Globus pallidus (tissue), 1 donor: Measurements from ENCODE around the gene GLIPR2.
"Not testable (repeated sequence)": the region's sequence is repeated elsewhere in the genome, so short reads cannot be mapped to it uniquely, and the experiment has no call there.

ENCODE experiments used
- DNase-seq: peaks from one replicate; pipeline ENCODE4 v3.0.0-alpha.2; 2015; ENCODE audit warnings: low spot score

Gene GLIPR2

GRCh38 chr9:36163049-36163785 is 26.7 kb downstream of the GLIPR2 start:
- peak; percentile 73 for DNase-seq

- DNase-seq: no peak
These were observed 27.2 kb downstream of the GLIPR2 start for GRCh38 chr9:36163786-36164170.

GRCh38 chr9:36164372-36164771 is 27.8 kb downstream of the GLIPR2 start:
- DNase-seq: no peak

- no peak for DNase-seq
These were observed 28.5 kb downstream of the GLIPR2 start for GRCh38 chr9:36164989-36165388.

- no peak for DNase-seq
These were observed 29.3 kb downstream of the GLIPR2 start for GRCh38 chr9:36165826-36166167.

GRCh38 chr9:36166168-36166927 is 29.8 kb downstream of the GLIPR2 start:
- peak; percentile 77 for DNase-seq

GRCh38 chr9:36169166-36169565 is 32.6 kb downstream of the GLIPR2 start, which contains the start of gene CCIN:
TSS of gene CCIN (plus strand) at chr9:36169388. CDS start at chr9:36169503, 115 bp downstream.
- DNase-seq: no peak

- no peak for DNase-seq
These were observed 33.2 kb downstream of the GLIPR2 start for GRCh38 chr9:36169708-36170107.

- no peak for DNase-seq
These were observed 34.0 kb downstream of the GLIPR2 start for GRCh38 chr9:36170531-36170930.

GRCh38 chr9:36173861-36174260 is 37.3 kb downstream of the GLIPR2 start:
- no peak for DNase-seq

GRCh38 chr9:36174271-36174670 is 37.7 kb downstream of the GLIPR2 start:
- no peak for DNase-seq

- no peak for DNase-seq
These were observed 38.2 kb downstream of the GLIPR2 start for GRCh38 chr9:36174731-36175130.

- not testable (repeated sequence) for DNase-seq
These were observed 38.7 kb downstream of the GLIPR2 start for GRCh38 chr9:36175209-36175608.

GRCh38 chr9:36176496-36176895 is 40.0 kb downstream of the GLIPR2 start:
- DNase-seq: not testable (repeated sequence)

GRCh38 chr9:36177571-36177970 is 41.0 kb downstream of the GLIPR2 start:
- no peak for DNase-seq

GRCh38 chr9:36180243-36180642 is 43.7 kb downstream of the GLIPR2 start:
- not testable (repeated sequence) for DNase-seq

GRCh38 chr9:36187414-36187813 is 50.9 kb downstream of the GLIPR2 start:
- no peak for DNase-seq

GRCh38 chr9:36188212-36188611 is 51.7 kb downstream of the GLIPR2 start:
- no peak for DNase-seq

- no peak for DNase-seq
These were observed 53.4 kb downstream of the GLIPR2 start for GRCh38 chr9:36189976-36190375.

- peak; percentile 100 for DNase-seq
These were observed 54.1 kb downstream of the GLIPR2 start, which contains the start of gene CLTA for GRCh38 chr9:36190388-36191289. TSS of gene CLTA (plus strand) at chr9:36190921. CDS start at chr9:36191057, 136 bp downstream.

GRCh38 chr9:36191290-36191645 is 54.7 kb downstream of the GLIPR2 start:
- no peak for DNase-seq

- DNase-seq: no peak
These were observed 55.2 kb downstream of the GLIPR2 start for GRCh38 chr9:36191686-36192085.
